ENCODE data around the gene PARP3.
A peak's percentile ranks its signal among the peaks of the same experiment; 100 is the strongest.
"Not testable (repeated sequence)": the region's sequence is repeated elsewhere in the genome, so short reads cannot be mapped to it uniquely, and the experiment has no call there.

PARP3 gene

DNA sequence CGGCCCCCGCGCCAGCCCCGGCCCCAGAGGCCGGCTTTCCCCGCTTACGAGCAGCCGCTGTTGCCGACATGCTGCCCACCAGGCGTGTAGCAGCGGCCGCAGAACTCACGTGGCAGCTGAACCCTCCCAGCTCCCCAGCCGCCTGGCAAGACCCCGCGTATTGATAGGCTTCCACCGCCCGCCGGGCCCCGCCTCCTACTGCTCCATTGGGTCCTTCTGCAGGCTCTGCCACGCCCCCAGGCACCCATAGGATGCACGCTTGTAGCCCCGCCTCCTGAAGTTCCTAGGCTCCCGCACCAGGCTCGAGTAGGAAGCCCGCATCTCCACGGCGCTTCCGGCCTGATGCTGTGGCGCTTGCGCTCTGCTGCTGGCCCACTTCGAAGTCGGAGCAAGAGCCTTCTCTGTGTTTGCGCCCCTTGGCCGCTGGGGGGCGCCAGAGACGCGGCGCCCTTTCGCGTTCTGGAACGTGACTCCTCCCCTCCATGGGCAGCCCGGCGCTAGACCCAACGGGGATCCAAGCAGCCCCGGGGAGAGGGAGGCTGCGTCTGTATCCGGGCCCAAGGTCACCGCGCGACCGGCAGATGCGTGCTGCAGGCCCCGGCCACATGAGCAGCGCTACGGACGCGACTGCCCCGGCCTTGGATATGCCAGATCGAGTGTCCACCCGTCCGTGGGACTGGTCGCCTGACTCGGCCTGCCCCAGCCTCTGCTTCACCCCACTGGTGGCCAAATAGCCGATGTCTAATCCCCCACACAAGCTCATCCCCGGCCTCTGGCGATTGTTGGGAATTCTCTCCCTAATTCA, at the start of gene PARP3, which contains the start of gene RRP9:
Gene PARP3 (plus strand): TSS at position 566 of the 805 bp plus-strand sequence. CDS start 993 bp downstream, outside the sequence.
Gene RRP9 (minus strand): TSS at position 107 of the 805 bp plus-strand sequence. CDS start 37 bp downstream, at position 70.
- peak; percentile 100 for DNase-seq (ENCODE audit: low read depth in 2 of 2)

DNA sequence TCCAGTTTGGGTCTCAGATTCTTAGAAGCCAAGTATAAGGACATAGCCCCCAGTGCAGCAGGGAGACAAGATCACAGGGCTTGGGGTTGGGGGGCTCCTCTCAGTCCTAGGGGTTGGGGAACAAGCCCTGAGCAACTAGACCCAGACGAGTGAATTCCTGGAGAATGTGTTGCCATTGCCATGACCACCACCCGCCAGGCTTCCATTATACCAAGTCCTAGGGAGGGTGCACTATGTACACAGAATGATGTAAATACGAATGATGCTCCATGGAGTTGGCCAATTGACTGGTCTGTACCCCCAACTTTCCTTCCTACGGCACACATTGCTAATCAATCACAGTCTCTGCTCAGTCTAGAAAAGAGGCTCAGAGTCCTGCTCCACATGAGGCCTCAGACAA, 47.8 kb upstream of the PARP3 start:
- DNase-seq (ENCODE audit: low read depth in 2 of 2), result no peak

DNA sequence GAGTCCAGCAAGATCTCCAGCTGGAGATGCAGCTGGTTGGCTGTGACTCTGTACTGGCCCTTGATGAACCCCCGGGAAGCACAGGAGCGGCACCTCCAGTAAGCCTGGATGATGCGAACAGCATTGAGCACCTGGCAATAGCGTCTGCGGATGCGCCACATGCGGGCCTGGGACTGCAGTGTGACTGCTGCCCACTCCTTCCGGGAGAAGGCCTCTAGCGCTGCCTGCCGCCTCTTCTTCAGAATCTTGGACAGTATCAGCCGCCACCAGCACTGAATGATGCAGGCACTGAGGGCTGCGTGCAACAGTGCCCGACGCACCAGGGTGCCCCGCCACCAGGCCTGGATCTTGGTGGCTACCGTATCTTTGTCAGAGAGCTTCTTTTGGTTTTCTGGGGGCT, 47.2 kb upstream of the PARP3 start:
- DNase-seq (ENCODE audit: low read depth in 2 of 2), result no peak

DNA sequence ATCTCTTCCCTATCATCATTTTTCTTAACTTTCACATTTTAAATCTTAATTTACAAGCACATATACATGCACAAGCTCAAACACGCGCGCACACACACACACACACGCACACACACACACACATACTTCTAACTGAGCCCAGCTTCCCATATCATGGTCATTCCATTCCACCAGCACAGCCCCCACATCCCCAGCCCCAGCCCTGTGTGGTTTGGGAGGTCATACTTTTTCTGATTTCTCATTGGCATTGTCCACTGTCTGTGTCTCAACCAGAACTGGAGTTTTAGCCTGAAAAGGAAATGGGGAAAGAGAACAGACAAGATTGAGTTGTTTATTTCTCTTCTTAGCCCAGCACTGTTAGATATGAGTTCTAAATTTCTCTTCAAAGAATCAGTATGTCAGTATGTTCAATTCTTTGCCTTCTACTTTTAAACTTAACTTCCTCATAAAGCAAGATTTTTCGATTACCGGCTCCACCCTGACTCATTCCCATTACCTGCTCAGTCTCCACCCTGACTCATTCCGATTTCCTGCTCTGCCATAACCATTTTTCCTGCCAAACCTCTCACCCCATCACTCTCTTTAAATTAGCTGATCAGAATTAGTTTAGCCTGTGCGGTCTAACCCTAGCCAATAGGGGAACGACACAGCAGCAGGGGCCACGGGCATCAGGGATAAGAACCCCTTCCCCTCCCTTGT, 45.4 kb upstream of the PARP3 start:
- no peak for DNase-seq (ENCODE audit: low read depth in 2 of 2)

DNA sequence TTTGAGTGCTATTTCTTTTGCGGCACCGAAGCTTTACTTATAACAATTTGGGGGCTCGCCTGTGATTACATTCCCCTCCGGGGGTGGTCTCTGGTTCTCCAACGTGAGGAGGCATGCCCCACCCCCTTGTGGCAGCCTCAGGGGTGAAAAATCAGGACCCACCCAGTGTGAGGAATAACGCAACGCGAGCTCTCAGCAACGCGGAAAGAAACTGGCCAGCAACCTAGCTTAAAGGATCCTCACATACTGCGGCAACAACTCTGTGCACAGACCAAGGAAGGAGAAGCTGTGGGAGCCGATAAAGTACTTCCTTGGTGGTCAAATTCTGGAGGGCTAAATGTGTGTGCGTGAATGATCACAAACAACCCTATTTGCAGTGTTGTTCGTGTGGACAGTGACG, 44.8 kb upstream of the PARP3 start:
- DNase-seq (ENCODE audit: low read depth in 2 of 2), result no peak

DNA sequence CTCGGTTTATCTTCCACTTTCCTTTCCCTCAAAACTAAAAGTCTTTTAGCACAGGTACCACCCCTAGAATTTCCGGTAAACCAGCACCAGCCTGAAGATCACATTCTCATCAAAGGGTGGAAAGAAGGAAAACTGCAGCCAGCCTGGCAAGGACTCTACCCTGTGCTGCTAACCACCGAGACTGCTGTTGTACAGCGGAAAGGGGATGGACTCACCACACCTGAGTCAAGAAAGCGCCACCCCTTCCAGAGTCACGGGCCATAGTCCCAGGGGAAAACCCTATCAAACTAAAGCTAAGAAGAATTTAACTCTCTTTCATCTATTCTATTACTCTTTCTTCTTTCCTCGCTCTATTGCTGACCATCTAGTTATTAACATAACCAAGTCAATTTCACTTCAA, 42.1 kb upstream of the PARP3 start:
- DNase-seq (ENCODE audit: low read depth in 2 of 2), result not testable (repeated sequence)

DNA sequence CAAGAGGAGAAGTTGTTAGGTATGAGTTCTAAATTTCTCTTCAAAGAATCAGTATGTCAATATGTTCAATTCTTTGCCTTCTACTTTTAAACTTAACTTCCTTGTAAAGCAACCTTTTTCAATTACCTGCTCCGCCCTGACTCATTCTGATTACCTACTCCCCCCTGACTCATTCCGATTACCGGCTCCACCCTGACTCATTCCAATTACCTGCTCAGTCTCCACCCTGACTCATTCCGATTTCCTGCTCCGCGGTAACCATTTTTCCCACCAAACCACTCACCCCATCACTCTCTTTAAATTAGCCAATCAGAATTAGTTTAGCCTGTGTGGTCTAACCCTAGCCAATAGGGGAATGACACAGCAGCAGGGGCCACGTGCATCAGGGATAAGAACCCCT, 39.8 kb upstream of the PARP3 start:
- peak; percentile 14 to 33 for DNase-seq (ENCODE audit: low read depth in 2 of 2)

DNA sequence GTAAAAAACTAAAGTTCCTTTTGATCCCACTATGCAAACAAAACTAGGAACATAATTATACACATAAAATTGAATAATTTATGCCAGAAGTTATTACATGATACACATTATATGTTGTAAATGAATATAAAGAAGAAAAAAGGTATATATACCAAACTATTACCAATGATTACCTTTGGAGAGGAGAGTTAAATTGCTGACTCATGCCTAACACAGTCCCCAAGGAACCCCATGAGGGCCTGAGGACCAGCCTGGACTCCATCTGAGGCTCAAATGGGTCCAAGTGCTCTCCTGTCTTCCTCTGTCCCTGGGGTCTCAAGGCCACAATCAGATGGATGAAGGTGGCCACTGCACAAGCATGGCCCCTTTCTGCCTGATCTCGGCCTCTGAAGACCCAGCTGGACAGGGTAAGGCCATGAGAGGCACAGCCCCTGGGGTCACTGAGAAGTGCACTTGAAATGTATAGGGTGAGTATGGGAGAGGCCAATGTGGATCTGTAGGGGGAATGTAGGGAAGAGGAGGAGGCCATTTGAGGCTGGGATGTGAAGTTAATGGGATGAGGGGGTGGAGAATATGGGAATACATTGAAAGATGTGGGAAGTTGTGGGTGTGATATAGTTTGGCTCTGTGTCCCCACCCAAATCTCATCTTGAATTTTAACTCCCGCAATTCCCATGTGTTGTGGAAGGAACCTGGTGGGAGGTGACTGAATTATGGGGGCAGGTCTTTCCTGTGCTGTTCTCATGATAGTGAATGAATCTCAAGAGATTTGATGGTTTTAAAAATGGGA, 37.9 kb upstream of the PARP3 start:
- no peak for DNase-seq (ENCODE audit: low read depth in 2 of 2)

DNA sequence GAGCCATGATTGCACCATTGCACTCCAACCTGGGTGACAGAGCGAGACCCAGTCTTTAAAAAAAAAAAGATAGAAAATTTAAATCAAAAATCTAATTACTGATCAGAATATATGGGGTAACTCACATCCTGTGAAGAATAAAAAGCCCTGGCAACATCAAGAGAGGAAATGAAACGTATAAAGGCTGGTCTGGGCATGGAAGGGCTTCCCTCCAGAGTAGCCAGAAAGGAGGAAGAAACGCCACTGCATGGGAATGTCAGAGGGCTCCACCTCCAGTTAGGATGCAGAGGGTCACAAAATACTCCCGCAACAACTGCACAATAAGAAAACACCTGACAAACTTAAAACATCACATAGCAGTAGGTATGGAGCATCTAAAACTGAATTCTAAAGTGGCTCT, 34.1 kb upstream of the PARP3 start:
- DNase-seq (ENCODE audit: low read depth in 2 of 2), result no peak

DNA sequence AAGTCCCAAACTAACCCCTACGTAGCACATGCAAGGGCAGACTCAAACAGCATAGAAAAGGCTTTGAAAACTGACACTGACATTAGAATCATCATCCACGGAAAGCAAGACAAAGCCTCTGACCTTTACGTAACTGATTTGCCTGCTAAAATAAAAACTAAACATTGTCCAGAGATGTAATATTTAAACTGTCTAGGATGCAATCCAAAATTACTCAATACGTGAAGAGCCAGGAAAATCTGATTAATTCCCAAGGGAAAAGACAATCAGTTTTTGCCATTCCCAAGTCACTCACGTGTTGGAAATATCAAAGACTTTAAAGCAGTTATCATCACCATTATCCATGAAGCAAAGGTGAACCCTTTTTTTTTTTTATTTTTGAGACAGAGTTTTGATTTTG, 25.7 kb upstream of the PARP3 start:
- no peak for DNase-seq (ENCODE audit: low read depth in 2 of 2)

DNA sequence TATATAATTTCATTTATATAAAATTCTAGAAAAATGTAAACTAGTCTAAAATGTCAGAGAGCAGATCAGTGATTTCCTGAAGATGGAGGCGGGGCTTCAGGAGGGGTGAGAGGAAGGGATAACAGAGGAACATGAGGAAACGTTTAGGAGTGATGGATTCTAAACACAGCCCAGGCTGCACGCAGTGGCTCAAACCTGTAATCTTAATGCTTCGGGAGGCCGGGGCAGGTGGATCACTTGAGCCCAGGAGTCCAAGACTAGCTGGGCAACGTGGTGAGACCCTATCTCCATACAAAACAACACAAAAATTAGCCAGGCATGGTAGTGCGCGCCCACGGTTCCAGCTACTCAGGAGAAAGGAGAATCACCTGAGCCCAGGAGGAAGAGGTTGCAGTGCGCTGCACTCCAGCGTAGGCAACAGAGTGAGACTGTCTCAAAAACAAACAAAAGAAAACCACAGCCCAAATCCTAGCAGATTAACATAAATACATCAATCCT, 21.0 kb upstream of the PARP3 start:
- no peak for DNase-seq (ENCODE audit: low read depth in 2 of 2)

DNA sequence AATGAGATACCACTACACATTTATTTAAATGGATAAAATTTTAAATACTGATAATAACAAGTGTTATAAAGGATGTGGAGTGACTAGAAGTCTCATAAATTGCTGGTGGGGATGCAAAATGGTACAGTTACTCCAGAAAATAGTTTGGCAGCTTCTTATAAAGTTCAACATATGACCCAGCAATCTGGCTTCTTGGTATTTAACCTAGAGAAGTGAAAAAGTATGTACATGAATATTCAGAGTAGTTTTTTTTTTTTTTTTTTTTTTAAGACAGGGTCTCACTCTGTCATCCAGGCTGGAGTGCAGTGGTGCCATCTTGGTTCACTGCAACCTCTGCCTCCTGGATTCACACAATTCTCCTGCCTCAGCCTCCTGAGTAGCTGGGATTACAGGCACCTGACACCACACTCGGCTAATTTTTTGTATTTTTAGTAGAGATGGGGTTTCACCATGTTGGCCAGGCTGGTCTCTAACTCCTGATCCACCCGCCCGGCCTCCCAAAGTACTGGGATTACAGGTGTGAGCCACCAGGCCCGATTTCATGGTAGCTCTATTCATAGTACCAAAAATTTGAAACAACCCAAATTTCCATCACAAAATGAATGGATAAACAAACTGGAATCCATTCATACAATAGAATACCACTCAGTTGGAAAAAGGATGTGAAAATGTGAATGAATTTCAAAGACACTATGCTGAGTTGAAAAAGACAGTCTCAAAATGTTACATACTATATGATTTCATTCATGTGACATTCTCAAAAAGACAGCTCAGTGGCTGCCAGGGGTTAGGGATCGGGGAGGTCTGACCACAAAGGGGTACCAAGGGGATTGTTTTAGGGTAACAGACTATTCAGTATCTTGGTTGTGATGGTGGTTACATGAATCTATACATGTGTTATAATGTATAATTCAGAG, 14.8 kb upstream of the PARP3 start:
- DNase-seq (ENCODE audit: low read depth in 2 of 2), result no peak

DNA sequence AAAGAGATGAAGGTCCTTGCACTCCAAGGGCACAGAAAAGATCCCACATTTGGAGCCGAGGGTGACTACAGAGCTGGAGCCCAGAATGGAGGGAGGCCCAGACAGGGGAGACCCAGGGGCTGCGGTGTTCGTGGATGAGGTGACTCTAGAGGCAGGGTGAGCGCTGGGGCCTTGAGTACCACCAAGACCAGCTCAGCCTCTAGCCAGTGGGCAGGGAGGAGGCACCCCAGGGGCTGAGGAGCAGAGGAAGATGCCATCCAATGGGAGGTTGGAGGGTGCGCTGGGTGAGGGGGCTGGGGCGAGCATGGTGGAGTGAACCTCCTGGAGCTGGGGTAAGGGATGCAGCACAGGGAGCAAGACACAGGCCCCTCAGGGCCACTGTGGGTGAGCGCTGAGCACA, 13.7 kb upstream of the PARP3 start:
- DNase-seq (ENCODE audit: low read depth in 2 of 2), result no peak

DNA sequence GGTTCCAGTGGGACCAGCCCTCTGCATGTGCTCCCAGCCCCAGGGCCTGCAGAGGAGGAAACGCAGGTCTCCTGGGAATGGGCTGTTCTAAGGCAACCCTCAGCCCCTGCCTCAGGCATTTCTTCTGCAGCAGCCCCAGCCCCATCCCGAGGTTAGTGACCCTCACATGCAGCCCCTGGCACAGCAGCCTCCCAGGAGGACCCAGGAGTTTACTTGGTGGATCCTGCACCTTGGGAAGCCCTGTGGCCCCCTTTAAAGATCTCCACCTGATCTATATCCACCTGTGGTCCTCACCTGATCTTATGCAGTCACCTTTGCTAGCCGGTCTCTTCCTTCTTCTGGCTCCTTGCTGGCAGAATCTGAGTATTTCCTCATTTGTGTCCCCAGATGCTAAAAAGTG, 13.2 kb upstream of the PARP3 start:
- DNase-seq (ENCODE audit: low read depth in 2 of 2), result not testable (repeated sequence)

DNA sequence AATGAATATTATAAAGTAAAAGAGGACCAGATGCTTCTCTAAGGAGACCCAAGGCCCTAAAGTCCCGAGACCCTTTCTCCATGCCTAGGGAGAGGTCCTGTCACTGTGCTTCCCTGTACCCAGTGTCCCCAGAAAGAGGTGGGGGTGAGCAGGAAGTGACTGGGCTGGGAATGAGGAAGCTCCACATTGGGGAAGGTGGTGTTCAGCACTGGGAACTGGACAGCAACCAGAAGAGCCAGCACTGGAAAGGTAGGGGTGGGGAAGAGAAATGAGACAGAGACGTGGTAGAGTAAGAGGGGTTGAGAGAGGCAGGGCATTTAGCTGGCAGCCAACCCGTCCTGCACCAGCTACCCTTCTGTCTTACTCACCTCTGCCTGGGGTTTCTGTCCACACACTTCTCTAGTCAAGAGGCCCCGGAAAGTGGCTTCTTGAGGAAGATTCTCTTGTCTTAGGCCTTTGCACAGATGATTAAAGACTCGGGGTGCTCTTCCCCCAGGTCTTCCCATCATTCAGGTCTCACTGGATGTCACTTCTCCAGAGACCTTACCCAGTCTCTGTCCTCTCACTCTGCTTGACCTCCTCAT, 12.7 kb upstream of the PARP3 start:
- DNase-seq (ENCODE audit: low read depth in 2 of 2), result no peak

DNA sequence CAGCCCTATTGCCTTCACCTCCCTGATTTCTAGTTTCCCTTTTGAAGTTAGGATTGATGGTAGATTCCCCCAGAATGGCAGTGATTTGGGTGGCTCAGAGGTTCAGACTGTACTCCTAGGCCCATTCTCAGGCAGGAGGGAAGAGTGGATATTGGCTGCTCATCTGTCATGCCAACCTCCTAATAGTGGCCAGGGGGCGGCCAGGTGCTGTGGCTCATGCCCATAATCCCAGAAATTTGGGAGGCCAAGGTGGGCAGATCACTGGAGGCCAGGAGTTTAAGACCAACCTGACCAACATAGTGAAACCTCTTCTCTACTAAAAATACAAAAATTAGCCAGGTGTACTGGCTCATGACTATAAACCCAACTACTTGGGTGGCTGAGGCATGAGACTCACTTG, 11.7 kb upstream of the PARP3 start:
- DNase-seq (ENCODE audit: low read depth in 2 of 2), result no peak

DNA sequence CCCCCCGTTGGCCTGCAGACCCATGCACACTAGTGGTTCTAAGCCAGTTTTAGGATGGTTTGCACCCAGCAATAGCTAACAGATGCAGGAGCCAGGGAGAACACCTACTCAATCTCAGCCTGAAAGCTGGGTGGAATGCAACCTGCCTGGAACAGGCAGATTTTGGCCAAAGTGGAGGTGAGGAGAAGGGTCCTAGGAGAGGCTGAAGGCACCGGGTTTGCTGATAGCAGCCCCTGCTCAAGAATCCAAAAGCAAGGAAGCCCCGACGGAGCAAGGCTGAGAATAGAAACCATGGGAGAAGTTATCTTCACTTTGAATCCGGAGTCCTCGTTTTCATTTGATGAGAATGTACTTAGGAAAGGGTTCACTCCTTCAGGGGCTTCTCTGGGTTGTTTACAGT, 10.4 kb upstream of the PARP3 start:
- no peak for DNase-seq (ENCODE audit: low read depth in 2 of 2)

DNA sequence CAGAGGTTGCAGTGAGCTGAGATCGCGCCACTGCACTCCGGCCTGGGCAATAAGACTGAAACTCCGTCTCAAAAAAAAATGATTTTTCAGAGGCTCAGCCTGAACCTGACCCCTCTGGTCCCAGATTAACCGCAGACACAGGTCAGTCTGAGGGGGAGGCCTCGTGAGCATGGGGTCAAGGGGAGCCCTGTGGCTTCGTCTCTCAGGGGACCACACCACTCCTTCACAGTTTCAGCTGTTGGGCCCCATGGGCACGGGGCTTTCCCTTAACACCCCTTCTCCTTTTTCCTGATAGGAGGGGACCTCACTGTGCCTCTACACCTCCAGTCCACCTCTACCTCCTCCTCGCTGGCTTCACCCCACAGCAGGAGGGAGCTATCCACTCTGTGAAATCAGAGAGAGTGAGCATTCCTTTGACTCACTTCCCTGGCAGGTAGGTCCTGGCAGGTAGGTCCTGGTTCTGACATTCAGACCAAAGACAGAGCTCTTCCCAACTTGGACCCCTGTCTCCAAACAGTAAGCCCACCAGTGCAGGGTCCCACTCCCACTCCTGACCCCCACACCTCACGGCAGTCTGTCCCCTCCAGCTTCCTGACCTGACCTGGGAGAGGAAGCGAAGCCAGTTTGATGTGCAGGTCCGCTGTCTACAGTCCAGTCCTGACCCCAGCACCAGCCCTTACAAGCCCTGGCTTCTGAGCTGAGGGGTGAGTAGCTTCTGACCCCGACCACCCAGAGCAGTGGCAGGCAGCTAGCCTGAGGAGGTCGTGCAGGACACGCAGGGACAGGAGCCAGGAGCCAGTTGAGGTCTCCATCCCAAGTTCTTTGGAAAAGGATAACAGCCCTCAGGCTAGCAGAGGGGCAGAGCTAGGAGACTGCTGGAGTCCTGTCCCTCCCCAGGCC, 9.4 kb upstream of the PARP3 start:
- no peak for DNase-seq (ENCODE audit: low read depth in 2 of 2)

DNA sequence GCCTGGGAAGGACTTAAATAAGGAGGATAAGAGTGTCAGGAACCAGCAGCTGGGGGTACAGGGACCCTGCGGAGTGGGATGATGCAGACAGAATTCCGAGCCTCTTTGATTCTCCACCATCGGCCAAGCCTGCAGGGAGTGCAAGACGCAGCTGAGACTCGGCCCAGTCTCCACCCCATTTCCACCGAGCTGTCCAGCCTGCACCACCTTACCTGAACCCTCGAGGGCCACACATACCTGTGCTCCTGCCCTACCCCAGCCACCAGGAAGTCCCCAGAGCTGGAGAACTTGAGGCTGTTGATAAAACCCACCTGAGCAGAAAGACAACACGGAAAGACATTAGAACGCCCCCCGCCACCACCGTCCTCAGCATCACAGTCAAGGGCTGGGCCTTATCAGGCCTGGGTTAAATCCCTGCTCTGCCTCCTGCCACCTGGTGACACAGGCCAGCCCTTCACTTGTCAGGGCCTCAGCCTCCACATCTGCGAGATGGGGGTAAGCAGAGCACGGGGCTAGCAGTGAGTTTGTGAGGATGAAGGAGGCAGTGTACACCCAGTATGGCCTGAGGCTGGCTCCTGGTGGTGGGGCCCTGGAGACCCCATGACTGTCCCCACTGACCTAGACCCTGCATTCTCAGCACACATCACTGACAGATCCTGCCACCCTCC, 8.6 kb upstream of the PARP3 start:
- DNase-seq (ENCODE audit: low read depth in 2 of 2), result no peak
